HCT116 (cell line): Measurements from ENCODE around the gene BCO2. TPM values are rescaled to one million over a fixed set of nuclear protein-coding genes. Genes with fewer than 3 reads are reported as not detected.

Experiments
- ATAC-seq: fragments of 200-7000 bp; cut with Tn5 transposase; 2 replicates; pipeline ENCODE4 v1.9.1; 2020; ENCODE audit warnings: mild to moderate bottlenecking, moderate library complexity
- BruUV-seq: library from RNA; stranded (reverse); fragments of 400-500 nt; replicated peaks from 2 replicates; lab custom pipeline; 2021; lab: Mats Ljungman, UMichigan
- CTCF ChIA-PET: fragments of 300-600 bp; sonication (Branson Sonifier 250); formaldehyde crosslinking; loops from one replicate; lab custom pipeline; 2021; ENCODE audit warnings: antibody characterized with exemption; lab: Charles Lee
- POLR2A ChIA-PET: fragments of 300-600, 350-600 bp; sonication (Branson Sonifier 250); formaldehyde crosslinking; loops from one replicate; lab custom pipeline; 2021; ENCODE audit warnings: antibody characterized with exemption; lab: Charles Lee
- RAD21 ChIA-PET, 2 experiments: fragments of 300-600 bp; sonication (Branson Sonifier 250); formaldehyde crosslinking; loops; one replicate each; lab custom pipeline; 2023; ENCODE audit warnings: low total read pairs in 2 of 2; ENCODE audit not compliant: uncharacterized antibody in 2 of 2, unreplicated experiment in 2 of 2, low non-redundant PET in 1 of 2; lab: Charles Lee
- DNase-seq: peaks from one replicate; pipeline ENCODE4 v3.0.0-alpha.2; 2010; ENCODE audit warnings: low read depth, low spot score
- H2AFZ ChIP-seq: fragments of 200-600 bp; shearing (Covaris generic), sonication (generic); 2 replicates; pipeline ENCODE4 v1.6.1; 2017; ENCODE audit warnings: low read depth, mixed run types, mixed read lengths, antibody characterized with exemption, low read length; ENCODE audit not compliant: poor library complexity, severe bottlenecking
- H3K27ac ChIP-seq: 2 replicates; pipeline ENCODE4 v1.5.1; 2012; ENCODE audit warnings: low read depth, low read length
- H3K27me3 ChIP-seq: fragments of 200-600 bp; sonication (generic); 2 replicates; pipeline ENCODE4 v1.6.1; 2016; ENCODE audit warnings: mixed run types, low read length, mixed read lengths; ENCODE audit not compliant: insufficient read depth
- H3K36me3 ChIP-seq, 2 experiments: fragments of 200-500 bp in 1 of 2; fragments of 200-600 bp in 1 of 2; sonication (Bioruptor generic) in 1 of 2; sonication (generic) in 1 of 2; 2 replicates each; pipeline versions ENCODE4 v1.5.1 to v1.6.1; 2014 to 2016; ENCODE audit warnings: low read length in 2 of 2, inconsistent platforms in 1 of 2, mixed read lengths in 1 of 2, mixed run types in 1 of 2; ENCODE audit not compliant: insufficient read depth in 2 of 2, control insufficient read depth in 1 of 2
- H3K4me1 ChIP-seq, 2 experiments: fragments of 200-600 bp in 1 of 2; sonication (generic) in 1 of 2; 2 replicates each; pipeline versions ENCODE4 v1.5.1 to v1.6.1; 2012 to 2017; ENCODE audit warnings: low read length in 2 of 2, inconsistent platforms in 1 of 2, mild to moderate bottlenecking in 1 of 2, mixed read lengths in 1 of 2, mixed run types in 1 of 2, moderate library complexity in 1 of 2; ENCODE audit not compliant: insufficient read depth in 2 of 2, control insufficient read depth in 1 of 2
- H3K4me2 ChIP-seq: fragments of 200-600 bp; sonication (generic); 2 replicates; pipeline ENCODE4 v1.6.1; 2017; ENCODE audit warnings: mixed run types, low read length, mixed read lengths
- H3K4me3 ChIP-seq, 2 experiments: fragments of 200-600 bp in 1 of 2; sonication (generic) in 1 of 2; replicated peaks in 1 of 2; 2 replicates each; pipeline ENCODE4 v1.5.1; 2011 to 2016; ENCODE audit warnings: low read length in 2 of 2, control low read depth in 1 of 2, low read depth in 1 of 2, mild to moderate bottlenecking in 1 of 2, mixed read lengths in 1 of 2, mixed run types in 1 of 2
- H3K79me2 ChIP-seq: fragments of 200-600 bp; sonication (generic); 2 replicates; pipeline ENCODE4 v1.6.1; 2017; ENCODE audit warnings: mild to moderate bottlenecking, mixed run types, low read length, moderate library complexity, mixed read lengths; ENCODE audit not compliant: insufficient read depth
- H3K9ac ChIP-seq: fragments of 200-600 bp; sonication (generic); 2 replicates; pipeline ENCODE4 v1.6.1; 2016; ENCODE audit warnings: low read length, mixed read lengths
- H3K9me2 ChIP-seq: fragments of 200-600 bp; sonication (generic), shearing (Covaris generic); 2 replicates; pipeline ENCODE4 v1.6.1; 2017; ENCODE audit warnings: mixed run types, mild to moderate bottlenecking, moderate library complexity; ENCODE audit not compliant: insufficient read depth
- H3K9me3 ChIP-seq, 2 experiments: fragments of 200-500 bp in 1 of 2; fragments of 200-600 bp in 1 of 2; sonication (Bioruptor generic) in 1 of 2; sonication (generic) in 1 of 2; 2 replicates each; pipeline ENCODE4 v1.6.1; 2014 to 2017; ENCODE audit warnings: low read length in 2 of 2, mixed read lengths in 2 of 2, inconsistent platforms in 1 of 2, low read depth in 1 of 2, mild to moderate bottlenecking in 1 of 2, mixed run types in 1 of 2, moderate library complexity in 1 of 2; ENCODE audit not compliant: control insufficient read depth in 1 of 2, insufficient read depth in 1 of 2
- H4K20me1 ChIP-seq: fragments of 200-600 bp; sonication (generic), shearing (Covaris generic); 2 replicates; pipeline ENCODE4 v1.6.1; 2017; ENCODE audit warnings: mixed run types, mild to moderate bottlenecking, moderate library complexity; ENCODE audit not compliant: insufficient read depth
- ATF3 ChIP-seq: IDR thresholded peaks from 2 replicates; pipeline ENCODE4 v1.6.1; 2012
- CTCF ChIP-seq, 3 experiments: fragments of 200-600 bp in 1 of 3; sonication (generic) in 1 of 3; IDR thresholded peaks in 2 of 3; conservative IDR thresholded peaks in 1 of 3; 2 replicates each; pipeline ENCODE4 v1.5.1; 2012 to 2017; ENCODE audit warnings: low read depth in 2 of 3, low read length in 2 of 3, antibody characterized with exemption in 1 of 3, borderline replicate concordance in 1 of 3, control low read depth in 1 of 3, mild to moderate bottlenecking in 1 of 3, mixed read lengths in 1 of 3, mixed run types in 1 of 3, moderate library complexity in 1 of 3; ENCODE audit not compliant: insufficient read depth in 1 of 3
- ELF1 ChIP-seq: IDR thresholded peaks from 2 replicates; pipeline ENCODE4 v1.6.1; 2012; ENCODE audit warnings: low read depth, borderline replicate concordance
- FOSL1 ChIP-seq: IDR thresholded peaks from 2 replicates; pipeline ENCODE4 v1.6.1; 2012; ENCODE audit warnings: low read depth
- JUND ChIP-seq: IDR thresholded peaks from 2 replicates; pipeline ENCODE4 v1.6.1; 2012
- MAX ChIP-seq: IDR thresholded peaks from 2 replicates; pipeline ENCODE4 v1.6.1; 2012
- POLR2A ChIP-seq: IDR thresholded peaks from 2 replicates; pipeline ENCODE4 v1.7.0; 2011; ENCODE audit warnings: borderline replicate concordance; ENCODE audit not compliant: insufficient read depth, insufficient read length; ENCODE audit errors: extremely low read depth
- RAD21 ChIP-seq: IDR thresholded peaks from 2 replicates; pipeline ENCODE4 v1.6.1; 2012; ENCODE audit warnings: low read depth, mild to moderate bottlenecking
- REST ChIP-seq: IDR thresholded peaks from 2 replicates; pipeline ENCODE4 v1.6.1; 2012; ENCODE audit warnings: low read depth
- SIN3A ChIP-seq: IDR thresholded peaks from 2 replicates; pipeline ENCODE4 v1.6.1; 2012; ENCODE audit warnings: low read depth
- TCF7L2 ChIP-seq: IDR thresholded peaks from 2 replicates; pipeline ENCODE4 v1.7.0; 2011; ENCODE audit warnings: borderline replicate concordance, inconsistent platforms; ENCODE audit not compliant: insufficient read depth, insufficient read length; ENCODE audit errors: extremely low read depth
- YY1 ChIP-seq: IDR thresholded peaks from 2 replicates; pipeline ENCODE4 v1.6.1; 2011; ENCODE audit warnings: low read length, low read depth, moderate library complexity, mild to moderate bottlenecking; ENCODE audit not compliant: insufficient replicate concordance; ENCODE audit errors: extremely low read depth
- ZBTB33 ChIP-seq: IDR thresholded peaks from 2 replicates; pipeline ENCODE4 v1.6.1; 2011; ENCODE audit warnings: mild to moderate bottlenecking, low read length, moderate library complexity; ENCODE audit not compliant: insufficient replicate concordance; ENCODE audit errors: extremely low read depth
- ZFX ChIP-seq: fragments of 450-650 bp; IDR thresholded peaks from 2 replicates; pipeline ENCODE4 v1.6.1; 2017
- ZNF274 ChIP-seq: fragments of 200-500 bp; sonication (Bioruptor generic); IDR thresholded peaks from 2 replicates; pipeline ENCODE4 v1.6.1; 2014; ENCODE audit warnings: mild to moderate bottlenecking, low read depth, low read length, inconsistent platforms
- intact Hi-C: fragments of 100-400 bp; cut with micrococcal nuclease; formaldehyde crosslinking; loops from 2 replicates; pipeline ENCODE4 v1.10.0; 2022
- total RNA-seq: library from RNA; stranded (reverse); gene quantifications from one replicate; pipeline ENCODE4 v1.2.1, GENCODE V29; 2021; ENCODE audit not compliant: unreplicated experiment

BCO2 gene
- total RNA-seq, 1 experiment from 2014 or later: 4.0 TPM

- Histone ChIP-seq H2AFZ (no peak overlapping the region), H4K20me1 (no peaks in the 10 kb centered on the region), H3K27me3 (no peaks in the 10 kb centered on the region), H3K4me2 (no peak overlapping the region), H3K9me3 (no peaks in the 10 kb centered on the region), H3K4me3 (no peak overlapping the region), H3K36me3 (peaks cover 9 to 23% of the 10 kb centered on the region in 2 experiments; a peak in 3 of 4 replicates), H3K9me2 (no peaks in the 10 kb centered on the region), H3K27ac (no peak overlapping the region), H3K4me1 (no peaks in the 10 kb centered on the region), H3K79me2 (peaks cover under 1% of the 10 kb centered on the region; the same call in 1 of the 2 replicates), H3K9ac (no peak overlapping the region)
- intact Hi-C loops: no loop called here
- ChIA-PET CTCF (no interaction called here), RAD21 (no interaction called here), POLR2A (interaction anchor here (0.9 kb wide), 1 partner anchor 156 kb away, joined by 3 read pairs; no protein-coding TSS in a partner anchor)
- no TSS peak for BruUV-seq
- DNase-seq (no peak), ATAC-seq (no peak)
- TF ChIP-seq FOSL1: no peak
- no peak for TF ChIP-seq ATF3
- TF ChIP-seq RAD21: no peak
- no peak for TF ChIP-seq POLR2A
- TF ChIP-seq ZBTB33: no peak
- no peak for TF ChIP-seq REST
- TF ChIP-seq SIN3A: no peak
- no peak for TF ChIP-seq ZFX
- no peak for TF ChIP-seq CTCF (IDR thresholded peaks at IDR 0.05 in 2 of 3, conservative IDR thresholded peaks at IDR 0.05 in 1 of 3; ENCODE audit: borderline replicate concordance in 1 of 3, insufficient read depth in 1 of 3, low read depth in 2 of 3, low read length in 2 of 3)
- TF ChIP-seq ELF1: no peak
- TF ChIP-seq YY1: no peak
- TF ChIP-seq TCF7L2: no peak
- no peak for TF ChIP-seq MAX
- TF ChIP-seq JUND: no peak
- no peak for TF ChIP-seq ZNF274
These were observed 62.7 kb downstream of the BCO2 start for GRCh38 chr11:112238041-112238440.
